GM06990 (cell line): ENCODE measurements around the gene PTMA.

ENCODE experiments used
- DNase-seq: peaks from one replicate; pipeline ENCODE4 v3.0.0-alpha.2; 2011; ENCODE audit not compliant: insufficient read length; ENCODE audit errors: extremely low read depth
- H3K27me3 ChIP-seq: replicated peaks from 2 replicates; pipeline ENCODE4 v1.6.0; 2011; ENCODE audit warnings: low read length; ENCODE audit not compliant: control insufficient read depth, insufficient read depth
- H3K36me3 ChIP-seq: 2 replicates; pipeline ENCODE4 v1.5.1; 2011; ENCODE audit warnings: low read length; ENCODE audit not compliant: control insufficient read depth, insufficient read depth
- H3K4me3 ChIP-seq: replicated peaks from 2 replicates; pipeline ENCODE4 v1.5.1; 2011; ENCODE audit warnings: low read depth, mild to moderate bottlenecking, control low read depth, low read length
- TF ChIP-seq, protein P1 (sequence below): IDR thresholded peaks from 2 replicates; pipeline ENCODE4 v1.5.1; 2011; ENCODE audit warnings: low read length, control low read depth, mild to moderate bottlenecking, inconsistent platforms; ENCODE audit not compliant: insufficient read depth, poor library complexity, severe bottlenecking

Gene PTMA

DNA sequence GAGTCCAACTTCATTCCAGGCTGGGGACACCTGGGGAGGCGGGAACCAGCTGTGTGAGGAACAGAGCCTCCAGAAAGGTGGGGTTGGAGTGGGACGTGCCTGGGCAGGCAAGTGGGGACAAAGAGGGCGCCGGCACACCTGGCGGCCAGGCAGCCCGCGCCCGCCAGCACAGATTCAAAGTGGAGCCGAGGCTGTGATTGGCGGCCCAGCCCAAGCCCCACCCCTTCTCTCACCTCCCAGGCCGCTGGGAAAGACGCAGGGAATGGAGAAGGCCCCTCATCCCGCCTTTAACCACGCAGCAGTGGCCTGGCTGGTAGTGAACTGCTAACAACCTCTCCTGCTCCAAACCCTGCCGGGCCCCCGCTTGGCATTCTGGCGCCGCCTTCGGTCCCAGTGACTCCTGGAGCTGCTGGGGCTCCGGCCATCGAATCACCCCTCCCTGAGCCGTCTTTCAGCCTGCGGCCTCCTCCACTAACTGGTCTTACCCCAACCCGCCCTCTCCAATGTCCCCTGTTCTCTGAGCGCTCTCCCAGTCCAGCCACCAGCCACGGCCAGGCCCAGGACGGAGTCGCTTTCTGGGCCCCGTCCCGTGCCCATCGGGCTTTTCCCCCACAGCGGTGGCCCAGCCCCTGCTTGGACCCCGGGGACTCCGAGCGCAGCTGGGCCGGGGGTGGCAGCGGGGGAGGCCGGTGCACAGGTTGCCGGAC lies 27.9 kb upstream of the PTMA start:
- no peak for DNase-seq
- Histone ChIP-seq H3K27me3 (no peaks in the 10 kb centered on the region), H3K36me3 (no peaks in the 10 kb centered on the region), H3K4me3 (peak overlapping the region; percentile 66)
- TF ChIP-seq, protein P1, sequence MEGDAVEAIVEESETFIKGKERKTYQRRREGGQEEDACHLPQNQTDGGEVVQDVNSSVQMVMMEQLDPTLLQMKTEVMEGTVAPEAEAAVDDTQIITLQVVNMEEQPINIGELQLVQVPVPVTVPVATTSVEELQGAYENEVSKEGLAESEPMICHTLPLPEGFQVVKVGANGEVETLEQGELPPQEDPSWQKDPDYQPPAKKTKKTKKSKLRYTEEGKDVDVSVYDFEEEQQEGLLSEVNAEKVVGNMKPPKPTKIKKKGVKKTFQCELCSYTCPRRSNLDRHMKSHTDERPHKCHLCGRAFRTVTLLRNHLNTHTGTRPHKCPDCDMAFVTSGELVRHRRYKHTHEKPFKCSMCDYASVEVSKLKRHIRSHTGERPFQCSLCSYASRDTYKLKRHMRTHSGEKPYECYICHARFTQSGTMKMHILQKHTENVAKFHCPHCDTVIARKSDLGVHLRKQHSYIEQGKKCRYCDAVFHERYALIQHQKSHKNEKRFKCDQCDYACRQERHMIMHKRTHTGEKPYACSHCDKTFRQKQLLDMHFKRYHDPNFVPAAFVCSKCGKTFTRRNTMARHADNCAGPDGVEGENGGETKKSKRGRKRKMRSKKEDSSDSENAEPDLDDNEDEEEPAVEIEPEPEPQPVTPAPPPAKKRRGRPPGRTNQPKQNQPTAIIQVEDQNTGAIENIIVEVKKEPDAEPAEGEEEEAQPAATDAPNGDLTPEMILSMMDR, result no peak

DNA sequence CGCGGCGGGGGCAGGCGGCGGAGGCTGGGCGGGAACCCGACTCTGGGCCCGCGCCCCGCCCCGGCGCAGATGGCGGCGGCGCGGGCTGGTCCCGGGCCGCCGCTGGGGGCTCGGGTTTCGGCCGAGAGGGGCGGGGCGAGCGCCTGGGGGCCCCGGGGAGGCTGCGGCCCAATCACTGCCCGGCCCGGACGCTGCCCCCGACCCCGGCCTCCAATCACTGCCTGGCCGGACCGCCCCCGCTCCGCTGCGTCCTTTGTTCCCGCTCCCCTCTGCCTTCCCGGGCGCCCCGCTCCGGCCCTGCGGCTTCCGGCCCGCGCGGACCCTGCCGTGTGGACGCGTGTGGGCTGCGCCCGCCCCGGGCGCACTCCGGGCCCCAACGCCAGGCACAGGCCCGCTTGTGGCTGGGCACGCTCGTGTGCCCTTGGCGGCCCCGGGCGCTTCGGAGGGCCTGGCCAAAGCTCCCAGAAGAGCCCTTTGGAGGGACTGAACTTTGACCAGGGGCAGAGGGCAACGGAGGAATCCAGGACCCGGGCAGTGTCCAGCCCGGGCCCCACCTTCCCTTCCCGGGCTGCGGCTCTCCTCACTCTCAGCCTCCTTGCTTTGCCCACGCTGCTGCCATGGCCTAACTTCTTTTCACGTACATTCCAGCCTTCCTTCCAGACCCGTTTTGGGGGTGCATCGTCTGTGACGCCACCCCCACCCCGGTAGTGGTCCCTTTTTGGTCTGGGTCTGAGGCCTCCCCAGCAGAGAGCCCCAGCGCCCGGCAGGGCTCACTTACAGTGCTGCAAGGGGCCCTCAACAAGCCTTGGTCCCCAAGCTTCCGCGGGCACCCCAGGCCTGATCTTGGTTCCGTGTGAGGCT lies 27.1 kb upstream of the PTMA start:
- Histone ChIP-seq H3K4me3 (peak overlapping the region; percentile 66), H3K36me3 (no peaks in the 10 kb centered on the region), H3K27me3 (no peaks in the 10 kb centered on the region)
- TF ChIP-seq, protein P1, result no peak
- DNase-seq, result peak; percentile 88

DNA sequence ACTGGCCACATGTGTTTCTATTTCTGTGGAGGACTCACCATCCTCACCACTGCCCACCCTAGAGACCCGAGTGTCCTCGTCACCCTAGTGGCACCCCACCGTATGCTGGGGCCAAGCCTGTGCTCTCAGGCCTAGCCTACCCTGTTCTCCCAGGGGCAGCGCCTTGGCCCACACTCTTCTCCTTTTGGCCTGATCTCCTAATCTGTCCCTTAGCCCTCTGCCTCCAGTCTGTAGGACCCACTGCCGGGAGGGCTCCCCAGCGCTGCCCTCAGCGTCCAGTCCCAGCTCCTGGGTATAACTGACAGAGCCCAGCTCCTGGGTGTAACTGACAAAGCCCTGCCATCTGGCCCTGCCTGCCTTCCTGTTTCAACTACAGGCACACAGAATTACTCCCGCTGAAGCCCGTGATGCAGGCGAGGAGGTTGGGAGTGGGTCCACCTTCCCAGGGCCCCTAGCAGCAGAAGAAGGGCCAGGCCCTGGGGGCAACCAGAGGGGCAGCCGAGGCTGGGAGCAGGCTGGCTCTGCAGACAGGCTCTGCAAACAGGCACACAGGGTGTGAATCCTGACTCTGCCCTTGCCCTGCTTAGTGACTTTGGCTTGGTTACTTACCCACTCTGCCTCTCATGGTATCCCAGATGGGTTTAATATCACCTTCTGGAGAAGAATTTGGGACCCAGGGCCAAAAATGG lies 25.6 kb upstream of the PTMA start:
- H3K27me3 ChIP-seq, result no peaks in the 10 kb centered on the region
- H3K4me3 ChIP-seq, result no peak overlapping the region
- no peaks in the 10 kb centered on the region for H3K36me3 ChIP-seq
- TF ChIP-seq, protein P1, result no peak
- no peak for DNase-seq

DNA sequence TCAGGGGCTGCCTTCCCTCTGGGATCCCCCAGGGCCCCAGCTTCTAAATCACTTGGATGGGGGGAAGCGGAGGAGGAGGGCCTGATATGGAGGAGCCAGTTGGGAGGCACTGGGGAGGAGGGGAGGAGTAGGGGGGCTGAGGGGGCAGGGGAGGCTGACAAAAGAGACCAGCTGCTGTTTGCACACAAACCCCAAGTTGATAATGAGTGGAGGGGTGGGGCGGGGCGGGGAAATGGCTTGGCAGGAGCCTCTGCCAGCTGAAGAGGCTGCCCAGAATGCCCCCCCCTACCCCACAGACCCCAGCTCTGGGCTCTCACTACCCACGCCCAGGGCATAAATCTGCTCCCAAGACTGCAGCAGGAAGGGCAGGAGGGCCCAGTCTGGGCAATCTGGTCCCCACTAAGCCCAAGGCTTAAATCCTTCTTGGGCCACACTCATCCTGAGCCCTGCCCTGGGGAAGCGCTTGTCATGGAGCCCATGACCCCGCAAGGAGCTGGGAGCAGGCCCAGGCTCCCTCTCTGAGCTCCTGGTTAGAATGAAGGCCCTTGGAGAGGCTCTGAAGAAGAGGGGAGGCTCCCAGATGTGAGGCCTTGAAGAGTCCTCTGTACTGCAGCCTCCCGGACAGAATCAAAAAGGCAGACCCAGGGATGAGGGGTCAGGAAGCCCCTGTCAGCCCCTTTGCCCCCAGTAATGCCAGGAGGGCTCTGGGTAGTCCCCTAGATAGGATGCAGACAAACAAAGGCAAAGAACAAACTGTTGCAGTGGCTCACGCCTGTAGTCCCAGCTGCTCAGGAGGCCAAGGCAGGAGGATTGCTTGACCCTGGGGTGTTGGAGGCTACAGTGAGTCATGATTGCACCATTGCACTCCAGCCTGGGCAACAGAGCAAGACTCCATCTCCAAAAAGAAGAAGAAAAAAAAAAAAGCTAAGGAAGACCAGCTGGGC lies 24.8 kb upstream of the PTMA start:
- DNase-seq, result no peak
- Histone ChIP-seq H3K27me3 (no peaks in the 10 kb centered on the region), H3K36me3 (no peaks in the 10 kb centered on the region), H3K4me3 (no peak overlapping the region)
- TF ChIP-seq, protein P1, result no peak

DNA sequence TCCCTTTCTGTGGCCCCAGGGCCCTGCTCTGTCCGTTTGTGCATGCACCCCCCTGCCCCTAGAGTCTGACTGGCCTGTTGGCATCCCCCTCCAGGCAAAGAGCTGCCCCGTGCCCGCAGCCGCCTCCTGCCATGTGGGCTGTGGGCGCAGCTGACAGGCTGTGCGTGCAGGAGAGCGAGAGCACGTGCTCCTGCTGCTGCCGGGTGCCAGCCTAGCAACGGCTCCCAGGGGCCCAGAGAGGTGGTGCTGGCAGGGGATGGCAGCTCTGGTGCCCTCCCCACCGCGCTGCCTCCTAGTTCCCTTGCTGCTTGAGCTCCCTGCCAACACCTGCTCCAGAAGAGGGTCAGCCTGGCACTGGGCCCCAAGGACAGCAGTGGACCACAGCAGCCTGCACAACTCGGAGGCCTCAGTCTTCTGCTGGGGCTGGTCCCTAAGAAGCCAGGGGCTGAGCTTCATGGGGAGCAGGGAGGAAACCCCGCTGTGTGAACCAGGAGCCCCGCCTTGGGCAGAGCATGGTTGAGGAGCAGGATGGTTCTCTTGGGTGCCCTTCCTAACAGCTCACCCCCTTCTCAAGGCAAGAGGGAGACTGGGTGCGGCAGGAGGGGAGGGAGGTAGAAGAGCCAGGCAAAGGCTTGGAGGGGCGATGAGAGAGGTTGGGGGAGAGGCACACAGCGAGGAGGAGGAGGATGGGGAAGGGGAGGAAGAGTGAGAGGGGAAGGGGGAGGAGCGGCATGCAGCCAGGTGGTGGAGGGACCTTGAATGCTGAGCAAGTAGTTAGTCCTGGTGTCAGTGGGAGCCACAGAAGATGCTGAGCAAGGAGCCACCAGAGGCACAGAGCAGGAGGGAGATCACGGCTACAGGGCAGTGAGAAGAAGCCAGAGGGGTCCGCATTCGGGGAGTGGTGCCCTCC lies 23.8 kb upstream of the PTMA start:
- TF ChIP-seq, protein P1, result no peak
- no peak overlapping the region for H3K4me3 ChIP-seq
- DNase-seq, result no peak
- no peaks in the 10 kb centered on the region for H3K27me3 ChIP-seq
- H3K36me3 ChIP-seq, result no peaks in the 10 kb centered on the region
